ENCODE data around the gene CCNI.
A peak's percentile ranks its signal among the peaks of the same experiment; 100 is the strongest.

Gene CCNI

DNA sequence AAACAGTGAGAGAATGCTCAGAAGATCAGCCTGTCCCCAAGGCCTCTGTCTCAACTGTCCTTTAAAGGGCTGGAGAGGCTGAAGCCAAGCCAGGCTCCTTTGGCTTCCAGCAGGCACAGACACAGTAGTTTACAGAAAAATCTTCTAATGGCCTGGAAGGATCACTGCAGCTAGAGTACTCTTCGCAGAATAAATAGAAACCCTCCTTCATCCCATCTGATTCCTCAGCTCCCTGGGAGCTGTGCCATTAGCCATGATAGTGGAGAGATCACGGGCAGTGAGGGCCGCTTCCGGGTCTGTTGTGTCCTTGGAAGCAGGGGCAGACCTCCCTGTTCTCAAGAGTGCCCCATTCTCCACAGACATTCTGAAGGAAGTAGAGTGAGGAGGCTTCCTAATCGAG lies 63.1 kb downstream of the CCNI start:
- TF ChIP-seq, protein P1, sequence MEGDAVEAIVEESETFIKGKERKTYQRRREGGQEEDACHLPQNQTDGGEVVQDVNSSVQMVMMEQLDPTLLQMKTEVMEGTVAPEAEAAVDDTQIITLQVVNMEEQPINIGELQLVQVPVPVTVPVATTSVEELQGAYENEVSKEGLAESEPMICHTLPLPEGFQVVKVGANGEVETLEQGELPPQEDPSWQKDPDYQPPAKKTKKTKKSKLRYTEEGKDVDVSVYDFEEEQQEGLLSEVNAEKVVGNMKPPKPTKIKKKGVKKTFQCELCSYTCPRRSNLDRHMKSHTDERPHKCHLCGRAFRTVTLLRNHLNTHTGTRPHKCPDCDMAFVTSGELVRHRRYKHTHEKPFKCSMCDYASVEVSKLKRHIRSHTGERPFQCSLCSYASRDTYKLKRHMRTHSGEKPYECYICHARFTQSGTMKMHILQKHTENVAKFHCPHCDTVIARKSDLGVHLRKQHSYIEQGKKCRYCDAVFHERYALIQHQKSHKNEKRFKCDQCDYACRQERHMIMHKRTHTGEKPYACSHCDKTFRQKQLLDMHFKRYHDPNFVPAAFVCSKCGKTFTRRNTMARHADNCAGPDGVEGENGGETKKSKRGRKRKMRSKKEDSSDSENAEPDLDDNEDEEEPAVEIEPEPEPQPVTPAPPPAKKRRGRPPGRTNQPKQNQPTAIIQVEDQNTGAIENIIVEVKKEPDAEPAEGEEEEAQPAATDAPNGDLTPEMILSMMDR (IDR thresholded peaks at IDR 0.05; ENCODE audit: low read depth, low read length): no peak
- no peak overlapping the region for H3K4me3 ChIP-seq (ENCODE audit: low read depth, low read length)
- in situ Hi-C loops (cut with HindIII; ENCODE audit: low sequenced_read_pairs): no loop called here

DNA sequence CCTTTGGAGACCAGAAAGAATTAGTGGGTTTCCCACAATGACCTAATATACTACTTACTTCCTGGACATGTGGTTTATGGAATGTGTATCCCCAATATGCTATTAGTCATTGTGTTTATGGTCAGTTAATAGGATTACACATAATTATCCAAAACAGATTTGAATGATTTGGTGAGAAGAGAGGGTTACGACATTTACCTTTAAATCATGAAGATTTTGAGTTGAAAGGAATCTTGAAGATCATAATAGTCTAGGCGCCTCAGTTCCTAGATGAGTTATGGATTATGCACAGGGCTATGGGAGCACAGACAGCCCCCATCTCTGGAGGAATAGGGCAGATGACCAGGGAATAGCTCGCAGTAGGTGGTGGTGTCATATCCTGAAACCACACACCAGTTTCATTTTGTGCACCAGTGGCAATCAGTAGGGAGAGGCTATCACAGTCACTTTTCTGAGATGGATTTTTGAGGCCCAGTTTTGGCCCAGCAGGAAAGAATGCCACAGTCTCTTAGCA lies 64.9 kb downstream of the CCNI start:
- H3K4me3 ChIP-seq (ENCODE audit: low read depth, low read length): no peak overlapping the region
- TF ChIP-seq, protein P1 (IDR thresholded peaks at IDR 0.05; ENCODE audit: low read depth, low read length): no peak
- DNase-seq (ENCODE audit: low read depth, low spot score): peak; percentile 81
- in situ Hi-C loops (cut with HindIII; ENCODE audit: low sequenced_read_pairs): no loop called here

More for the DNA sequence above, 63.1 kb downstream of the CCNI start:
- no peak for DNase-seq (ENCODE audit: low read depth, low spot score)

- DNase-seq (ENCODE audit: low read depth, low spot score): no peak
- in situ Hi-C loops (cut with HindIII; ENCODE audit: low sequenced_read_pairs): no loop called here
- TF ChIP-seq, protein P1 (IDR thresholded peaks at IDR 0.05; ENCODE audit: low read depth, low read length): no peak
- H3K4me3 ChIP-seq (ENCODE audit: low read depth, low read length): no peak overlapping the region
Observed at GRCh38 chr4:77009511-77010115, 66.2 kb downstream of the CCNI start.

GRCh38 chr4:77007358-77008230 lies 68.2 kb downstream of the CCNI start:
- no peak overlapping the region for H3K4me3 ChIP-seq (ENCODE audit: low read depth, low read length)
- TF ChIP-seq, protein P1 (IDR thresholded peaks at IDR 0.05; ENCODE audit: low read depth, low read length): no peak
- in situ Hi-C loops (cut with HindIII; ENCODE audit: low sequenced_read_pairs): no loop called here
- peak; percentile 78 for DNase-seq (ENCODE audit: low read depth, low spot score)

GRCh38 chr4:77006753-77007353 lies 68.9 kb downstream of the CCNI start:
- in situ Hi-C loops (cut with HindIII; ENCODE audit: low sequenced_read_pairs): no loop called here
- H3K4me3 ChIP-seq (ENCODE audit: low read depth, low read length): no peak overlapping the region
- no peak for DNase-seq (ENCODE audit: low read depth, low spot score)
- TF ChIP-seq, protein P1 (IDR thresholded peaks at IDR 0.05; ENCODE audit: low read depth, low read length): no peak

- no peak overlapping the region for H3K4me3 ChIP-seq (ENCODE audit: low read depth, low read length)
- no peak for DNase-seq (ENCODE audit: low read depth, low spot score)
- TF ChIP-seq, protein P1 (IDR thresholded peaks at IDR 0.05; ENCODE audit: low read depth, low read length): no peak
- in situ Hi-C loops (cut with HindIII; ENCODE audit: low sequenced_read_pairs): no loop called here
Observed at GRCh38 chr4:77003400-77003799, 72.4 kb downstream of the CCNI start.

Measured in astrocyte of the spinal cord (primary cell).